ENCODE results near the gene TSLP. TPM values are rescaled to one million over a fixed set of nuclear protein-coding genes. Genes with fewer than 3 reads are reported as not detected.

Gene TSLP
- total and polyA plus RNA-seq, 2 of the 8 experiments (the other 6 are each of a cell fraction or from before 2014, with no cell fraction given), result 0.39 to 1.9 TPM

DNA sequence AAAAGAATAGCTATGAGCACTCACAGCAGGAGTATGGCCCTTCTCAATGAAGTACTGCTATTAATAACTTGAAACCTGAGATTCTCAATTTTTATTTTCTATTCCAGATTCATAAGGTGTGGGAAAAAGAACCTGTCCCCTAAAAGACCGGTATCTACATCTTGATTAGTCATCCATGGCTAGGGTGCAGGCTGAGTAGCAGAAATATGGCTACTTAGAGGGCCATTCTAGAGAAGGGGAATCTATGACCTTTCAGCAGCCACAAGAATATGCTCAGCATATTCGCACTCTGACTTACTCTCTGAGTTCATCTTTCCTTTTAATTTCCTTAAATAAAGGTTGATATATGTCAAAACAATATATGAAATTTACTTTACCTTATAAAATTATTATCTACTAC lies 48.3 kb downstream of the TSLP start (continued):
- TF ChIP-seq RXRA (IDR thresholded peaks at IDR 0.05; ENCODE audit: insufficient read depth, low read depth, low read length), result no peak
